Naive thymus-derived CD4-positive, alpha-beta T cell (primary cell): Measurements from ENCODE around the gene REC114. TPM values are rescaled to one million over a fixed set of nuclear protein-coding genes. Genes with fewer than 3 reads are reported as not detected.
A peak's percentile ranks its signal among the peaks of the same experiment; 100 is the strongest.

Experiments
- ATAC-seq: fragments of 150-1000 bp; cut with Tn5 transposase; 2 replicates; pipeline ENCODE4 v1.10.0; 2021; ENCODE audit warnings: mild to moderate bottlenecking, moderate library complexity
- CTCF ChIA-PET: fragments of 350-600 bp; sonication (Branson Sonifier 250); formaldehyde crosslinking; loops from one replicate; lab custom pipeline; 2021; ENCODE audit warnings: antibody characterized with exemption; lab: Charles Lee
- POLR2A ChIA-PET: fragments of 350-600 bp; sonication (Branson Sonifier 250); formaldehyde crosslinking; loops from one replicate; lab custom pipeline; 2021; ENCODE audit warnings: antibody characterized with exemption, inconsistent platforms; lab: Charles Lee
- DNase-seq, 9 donors: peaks; one replicate each; pipeline versions ENCODE4 v3.0.0 to v3.0.0-alpha.2; 2020 to 2022; ENCODE audit warnings: mixed read lengths in 1 of 9
- H3K27ac ChIP-seq: one replicate; pipeline ENCODE4 v1.7.0; 2013; ENCODE audit warnings: mild to moderate bottlenecking, low read depth, low read length, moderate library complexity
- H3K27me3 ChIP-seq, 2 donors: one replicate each; pipeline ENCODE4 v1.7.0; 2013; ENCODE audit warnings: low read length in 2 of 2, mild to moderate bottlenecking in 2 of 2, moderate library complexity in 2 of 2; ENCODE audit not compliant: control insufficient read depth in 2 of 2, insufficient read depth in 2 of 2
- H3K36me3 ChIP-seq, 3 experiments: 1 replicate in 2 of 3; 2 replicates in 1 of 3; pipeline ENCODE4 v1.7.0; 2013; ENCODE audit warnings: low read length in 3 of 3, mild to moderate bottlenecking in 3 of 3, moderate library complexity in 1 of 3; ENCODE audit not compliant: insufficient read depth in 3 of 3, control insufficient read depth in 2 of 3
- H3K4me1 ChIP-seq, 2 donors: one replicate each; pipeline ENCODE4 v1.7.0; 2013; ENCODE audit warnings: low read length in 2 of 2, mild to moderate bottlenecking in 2 of 2, moderate library complexity in 1 of 2; ENCODE audit not compliant: control insufficient read depth in 2 of 2, insufficient read depth in 2 of 2
- H3K4me3 ChIP-seq: 2 replicates; pipeline ENCODE4 v1.7.0; 2013; ENCODE audit warnings: mild to moderate bottlenecking, low read length
- H3K9me3 ChIP-seq, 3 experiments: 1 replicate in 2 of 3; 2 replicates in 1 of 3; pipeline ENCODE4 v1.7.0; 2013; ENCODE audit warnings: low read length in 3 of 3; ENCODE audit not compliant: control insufficient read depth in 2 of 3
- H3K27ac Mint-ChIP-seq, 9 donors: one replicate each; pipeline ENCODE4 v1.8.0; 2020 to 2022; ENCODE audit warnings: mixed read lengths in 9 of 9, mild to moderate bottlenecking in 8 of 9, moderate library complexity in 5 of 9, inconsistent platforms in 2 of 9
- H3K27me3 Mint-ChIP-seq, 5 donors: one replicate each; pipeline ENCODE4 v1.8.0; 2021 to 2022; ENCODE audit warnings: mixed read lengths in 5 of 5, mild to moderate bottlenecking in 1 of 5
- H3K36me3 Mint-ChIP-seq, 5 donors: one replicate each; pipeline ENCODE4 v1.8.0; 2020 to 2022; ENCODE audit warnings: mixed read lengths in 5 of 5, mild to moderate bottlenecking in 3 of 5, inconsistent platforms in 1 of 5
- H3K4me1 Mint-ChIP-seq, 7 donors: one replicate each; pipeline ENCODE4 v1.8.0; 2020 to 2022; ENCODE audit warnings: mixed read lengths in 7 of 7, mild to moderate bottlenecking in 3 of 7, inconsistent platforms in 1 of 7
- H3K4me3 Mint-ChIP-seq, 10 donors: one replicate each; pipeline ENCODE4 v1.8.0; 2020 to 2022; ENCODE audit warnings: mild to moderate bottlenecking in 10 of 10, mixed read lengths in 10 of 10, moderate library complexity in 6 of 10, inconsistent platforms in 2 of 10
- H3K9me3 Mint-ChIP-seq, 11 donors: one replicate each; pipeline ENCODE4 v1.8.0; 2020 to 2022; ENCODE audit warnings: mixed read lengths in 11 of 11, mild to moderate bottlenecking in 4 of 11, inconsistent platforms in 1 of 11, moderate library complexity in 1 of 11
- intact Hi-C, 2 donors: fragments of 100-400 bp; cut with micrococcal nuclease; formaldehyde crosslinking; loops; one replicate each; pipeline ENCODE4 v1.15.1; 2023
- polyA plus RNA-seq, 2 donors: library from polyadenylated mRNA; unstranded; fragments of 300-500 nt; fragmentation: Illumina TruSeq; gene quantifications; one replicate each; pipeline ENCODE4 v1.2.3, GENCODE V29; 2021
- total RNA-seq, 6 experiments: library from RNA in 5 of 6; stranded (reverse) in 5 of 6; gene quantifications; 1 replicate in 5 of 6; 2 replicates in 1 of 6; pipeline ENCODE4 v1.2.3 and lab custom pipeline; 2021 to 2026

The REC114 gene
- total and polyA plus RNA-seq, 7 experiments from 2014 or later: not detected

GRCh38 chr15:73568564-73569280 is 125.8 kb downstream of the REC114 start:
- Histone ChIP-seq H3K9me3 (no peaks in the 10 kb centered on the region), H3K27me3 (no peaks in the 10 kb centered on the region), H3K4me1 (no peaks in the 10 kb centered on the region), H3K27ac (no peak overlapping the region), H3K4me3 (no peak overlapping the region), H3K36me3 (peaks cover 4 to 88% (median 10%) of the 10 kb centered on the region in 3 experiments)
- no peaks in the 10 kb centered on the region for H3K27me3 Mint-ChIP-seq
- no peaks in the 10 kb centered on the region for H3K9me3 Mint-ChIP-seq
- no peak overlapping the region for H3K27ac Mint-ChIP-seq
- DNase-seq: no peak
- peaks cover 13 to 69% (median 23%) of the 10 kb centered on the region in 5 donors for H3K36me3 Mint-ChIP-seq
- intact Hi-C loops: no loop called here
- POLR2A ChIA-PET: no interaction called here
- H3K4me3 Mint-ChIP-seq: no peak overlapping the region
- peaks cover 0 to 42% (median 0%) of the 10 kb centered on the region in 7 donors for H3K4me1 Mint-ChIP-seq
- no peak for ATAC-seq
- CTCF ChIA-PET: interaction anchor here (1.3 kb wide), 1 partner anchor 67 kb away, joined by 4 read pairs; no protein-coding TSS in a partner anchor

- Histone ChIP-seq H3K9me3 (no peaks in the 10 kb centered on the region), H3K36me3 (peaks cover 4 to 86% (median 6%) of the 10 kb centered on the region in 3 experiments), H3K4me3 (no peak overlapping the region), H3K4me1 (no peaks in the 10 kb centered on the region), H3K27me3 (no peaks in the 10 kb centered on the region), H3K27ac (no peak overlapping the region)
- Mint-ChIP-seq H3K27ac (peak overlapping the region in 1 of 9 donors; percentile 20), H3K4me3 (peak overlapping the region in 1 of 10 donors; percentile 37), H3K27me3 (no peaks in the 10 kb centered on the region), H3K36me3 (peaks cover 14 to 68% (median 23%) of the 10 kb centered on the region in 5 donors), H3K4me1 (peaks cover 0 to 41% (median 0%) of the 10 kb centered on the region in 7 donors), H3K9me3 (no peaks in the 10 kb centered on the region)
- intact Hi-C loops: no loop called here
- ATAC-seq: no peak
- no peak for DNase-seq
- POLR2A ChIA-PET: no interaction called here
- CTCF ChIA-PET: no interaction called here
Observed at GRCh38 chr15:73569361-73569760, 126.4 kb downstream of the REC114 start.

GRCh38 chr15:73570355-73571032 is 127.5 kb downstream of the REC114 start:
- H3K27ac Mint-ChIP-seq: peak overlapping the region in 2 of 9 donors; percentile 47 to 58
- Histone ChIP-seq H3K4me1 (no peaks in the 10 kb centered on the region), H3K27ac (no peak overlapping the region), H3K4me3 (no peak overlapping the region), H3K27me3 (no peaks in the 10 kb centered on the region), H3K36me3 (peaks cover 4 to 79% (median 4%) of the 10 kb centered on the region in 3 experiments), H3K9me3 (no peaks in the 10 kb centered on the region)
- H3K27me3 Mint-ChIP-seq: no peaks in the 10 kb centered on the region
- H3K9me3 Mint-ChIP-seq: no peaks in the 10 kb centered on the region
- peaks cover 0 to 42% (median 0%) of the 10 kb centered on the region in 7 donors for H3K4me1 Mint-ChIP-seq
- CTCF ChIA-PET: no interaction called here
- ATAC-seq: no peak
- DNase-seq: no peak
- POLR2A ChIA-PET: no interaction called here
- peaks cover 14 to 62% (median 25%) of the 10 kb centered on the region in 5 donors for H3K36me3 Mint-ChIP-seq
- intact Hi-C loops: no loop called here
- H3K4me3 Mint-ChIP-seq: peak overlapping the region in 1 of 10 donors; percentile 48

GRCh38 chr15:73571346-73571745 is 128.4 kb downstream of the REC114 start:
- no peaks in the 10 kb centered on the region for H3K27me3 Mint-ChIP-seq
- Histone ChIP-seq H3K4me3 (no peak overlapping the region), H3K36me3 (peaks cover 4 to 85% (median 4%) of the 10 kb centered on the region in 3 experiments), H3K9me3 (no peaks in the 10 kb centered on the region), H3K4me1 (no peaks in the 10 kb centered on the region), H3K27ac (no peak overlapping the region), H3K27me3 (no peaks in the 10 kb centered on the region)
- intact Hi-C loops: no loop called here
- H3K9me3 Mint-ChIP-seq: no peaks in the 10 kb centered on the region
- H3K4me3 Mint-ChIP-seq: no peak overlapping the region
- H3K36me3 Mint-ChIP-seq: peaks cover 14 to 61% (median 25%) of the 10 kb centered on the region in 5 donors
- ChIA-PET POLR2A (no interaction called here), CTCF (interaction anchor here (0.6 kb wide), 1 partner anchor 803 kb away, joined by 3 read pairs; no protein-coding TSS in a partner anchor)
- peak overlapping the region in 1 of 9 donors; percentile 3 for H3K27ac Mint-ChIP-seq
- H3K4me1 Mint-ChIP-seq: peaks cover 0 to 48% (median 0%) of the 10 kb centered on the region in 7 donors
- DNase-seq (no peak), ATAC-seq (no peak)

GRCh38 chr15:73572296-73572695 is 129.3 kb downstream of the REC114 start:
- H3K27me3 ChIP-seq: no peaks in the 10 kb centered on the region
- CTCF ChIA-PET: interaction anchor here (0.6 kb wide), 1 partner anchor 72 kb away, joined by 5 read pairs; no protein-coding TSS in a partner anchor
- ATAC-seq (no peak), DNase-seq (no peak)
- Mint-ChIP-seq H3K4me3 (no peak overlapping the region), H3K9me3 (no peaks in the 10 kb centered on the region), H3K27ac (peak overlapping the region in 1 of 9 donors; percentile 31), H3K36me3 (peaks cover 14 to 62% (median 24%) of the 10 kb centered on the region in 5 donors), H3K27me3 (no peaks in the 10 kb centered on the region), H3K4me1 (peaks cover 0 to 44% (median 0%) of the 10 kb centered on the region in 7 donors)
- no peaks in the 10 kb centered on the region for H3K4me1 ChIP-seq
- intact Hi-C loops: no loop called here
- peaks cover 4 to 78% (median 4%) of the 10 kb centered on the region in 3 experiments for H3K36me3 ChIP-seq
- POLR2A ChIA-PET: no interaction called here
- H3K27ac ChIP-seq: no peak overlapping the region
- H3K4me3 ChIP-seq: no peak overlapping the region
- H3K9me3 ChIP-seq: no peaks in the 10 kb centered on the region

- no peaks in the 10 kb centered on the region for H3K9me3 Mint-ChIP-seq
- peaks cover 0 to 47% (median 0%) of the 10 kb centered on the region in 7 donors for H3K4me1 Mint-ChIP-seq
- no peak overlapping the region for H3K27ac ChIP-seq
- no peak overlapping the region for H3K4me3 ChIP-seq
- H3K27me3 ChIP-seq: no peaks in the 10 kb centered on the region
- POLR2A ChIA-PET: no interaction called here
- H3K27ac Mint-ChIP-seq: peak overlapping the region in 2 of 9 donors; percentile 6 to 12
- ATAC-seq: no peak
- H3K36me3 Mint-ChIP-seq: peaks cover 12 to 65% (median 22%) of the 10 kb centered on the region in 5 donors
- no peak for DNase-seq
- H3K9me3 ChIP-seq: no peaks in the 10 kb centered on the region
- no peaks in the 10 kb centered on the region for H3K27me3 Mint-ChIP-seq
- H3K4me1 ChIP-seq: no peaks in the 10 kb centered on the region
- intact Hi-C loops: no loop called here
- H3K36me3 ChIP-seq: peaks cover 4 to 78% (median 4%) of the 10 kb centered on the region in 3 experiments
- CTCF ChIA-PET: no interaction called here
- H3K4me3 Mint-ChIP-seq: no peak overlapping the region
Observed at GRCh38 chr15:73573037-73573436, 130.1 kb downstream of the REC114 start.
